GM19328 (cell line): ENCODE measurements around the gene CORIN.

Source experiments
- ATAC-seq: cut with Tn5 transposase; IDR thresholded peaks from one replicate; pipeline ENCODE4 v1.9.1; 2021; ENCODE audit warnings: mild to moderate bottlenecking, moderate library complexity; ENCODE audit not compliant: unreplicated experiment

CORIN gene

DNA sequence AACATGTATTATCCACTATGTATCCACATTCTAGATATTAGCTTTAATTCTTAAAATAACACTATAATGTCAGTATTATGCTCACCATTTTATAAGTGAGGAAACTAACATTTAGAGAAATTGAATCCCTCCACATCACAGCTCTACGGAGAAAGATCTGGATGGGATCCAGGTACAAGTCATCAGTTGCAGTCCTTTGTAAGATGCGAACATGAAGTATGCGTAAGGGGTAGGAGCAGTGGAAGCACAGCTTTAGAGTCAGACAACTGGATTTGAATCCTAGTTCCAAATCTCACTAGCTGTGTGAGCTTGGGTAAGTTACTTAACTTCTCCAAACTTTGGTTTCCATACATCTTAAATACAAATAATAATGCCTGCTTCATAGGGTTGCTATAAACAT lies 190.3 kb downstream of the CORIN start:
- no peak for ATAC-seq

DNA sequence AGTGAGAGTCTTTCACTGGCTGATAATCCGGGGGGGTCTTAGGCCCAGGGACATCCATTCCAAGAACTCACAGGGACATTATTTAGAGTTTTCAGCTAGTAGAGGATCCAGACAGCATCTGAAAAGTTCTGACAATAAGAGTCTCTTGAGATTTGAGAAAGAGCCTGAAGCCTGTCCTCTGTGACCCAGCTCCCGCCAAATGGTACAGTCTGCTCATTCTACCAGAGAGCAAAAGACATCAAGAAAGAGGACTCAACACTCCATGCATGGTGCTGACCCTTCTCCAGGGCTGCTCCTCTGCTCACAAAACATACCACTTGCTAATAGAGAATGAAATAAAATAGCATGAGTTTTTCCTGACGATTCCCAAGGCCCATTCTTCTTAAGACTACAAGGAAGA lies 190.8 kb downstream of the CORIN start:
- no peak for ATAC-seq

DNA sequence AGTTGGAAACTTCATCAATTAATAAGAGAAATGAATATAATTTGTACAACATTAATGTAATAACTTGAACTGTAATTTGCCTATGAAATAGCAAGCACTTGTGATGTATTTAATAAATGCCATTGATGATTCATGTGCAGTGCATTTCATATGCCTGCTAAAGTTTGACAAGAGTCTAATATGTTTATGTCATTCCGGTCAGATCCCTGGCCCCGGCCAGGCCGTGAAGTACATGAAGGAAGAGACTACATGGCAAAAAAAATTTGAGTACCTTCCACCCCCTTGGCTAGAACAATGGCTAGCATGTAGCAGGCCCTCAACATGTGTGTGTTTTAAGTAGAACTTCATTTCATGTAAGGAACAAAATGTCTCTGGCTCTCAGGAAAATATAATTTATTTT lies 191.5 kb downstream of the CORIN start:
- ATAC-seq, result no peak

DNA sequence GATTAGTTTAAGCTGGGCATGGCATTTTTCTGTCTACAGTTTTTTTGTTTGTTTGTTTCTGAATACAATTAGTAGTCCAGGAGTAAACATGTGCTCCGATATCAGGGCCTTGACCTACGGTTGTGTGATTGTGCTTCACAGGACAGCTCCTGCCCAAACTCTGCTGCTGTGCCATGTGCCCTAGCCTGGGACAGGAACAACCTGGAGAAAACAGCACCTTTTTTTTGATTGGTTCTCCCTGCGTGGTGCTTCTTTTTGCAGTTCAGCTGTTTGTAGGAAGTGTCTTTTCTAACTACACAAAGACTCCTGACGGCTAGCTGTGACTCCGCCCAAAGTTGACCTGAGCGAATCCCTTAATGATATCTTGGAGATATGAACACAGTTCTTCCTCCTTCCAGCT lies 194.0 kb downstream of the CORIN start:
- ATAC-seq, result no peak

DNA sequence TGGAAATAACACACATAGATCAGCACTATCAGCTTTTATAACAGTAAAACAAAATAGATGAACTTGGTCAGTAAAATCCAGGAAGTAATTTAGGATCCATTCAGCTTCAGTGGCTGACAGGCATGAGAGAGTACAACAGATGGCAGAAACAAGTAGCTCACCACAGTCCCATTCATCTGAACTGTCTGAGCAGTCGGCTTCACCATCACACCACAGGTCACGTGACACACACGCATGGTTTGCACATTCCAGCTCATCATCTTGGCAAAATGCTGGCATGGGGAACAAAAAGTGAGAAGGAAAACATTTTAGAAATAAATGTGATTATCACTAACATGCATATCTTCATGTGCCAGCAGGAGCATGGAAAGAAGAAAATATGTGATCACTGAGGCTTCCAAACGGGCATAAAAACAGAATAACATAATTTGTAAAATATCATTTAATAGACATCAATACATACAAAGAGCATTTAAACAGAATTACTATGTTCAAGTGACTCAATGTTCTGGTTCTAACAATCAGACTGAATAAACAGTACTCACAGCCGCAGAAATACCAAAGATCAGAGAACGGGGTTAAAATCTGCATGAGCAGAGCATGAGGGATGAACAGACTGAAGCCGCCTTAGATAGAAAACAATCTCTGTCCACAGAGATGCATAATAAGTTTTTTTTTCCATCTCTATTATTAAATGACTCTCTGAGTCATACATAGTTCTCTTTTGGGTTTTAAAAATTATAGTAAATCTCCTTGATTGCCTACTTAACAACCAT lies 194.7 kb downstream of the CORIN start:
- no peak for ATAC-seq

DNA sequence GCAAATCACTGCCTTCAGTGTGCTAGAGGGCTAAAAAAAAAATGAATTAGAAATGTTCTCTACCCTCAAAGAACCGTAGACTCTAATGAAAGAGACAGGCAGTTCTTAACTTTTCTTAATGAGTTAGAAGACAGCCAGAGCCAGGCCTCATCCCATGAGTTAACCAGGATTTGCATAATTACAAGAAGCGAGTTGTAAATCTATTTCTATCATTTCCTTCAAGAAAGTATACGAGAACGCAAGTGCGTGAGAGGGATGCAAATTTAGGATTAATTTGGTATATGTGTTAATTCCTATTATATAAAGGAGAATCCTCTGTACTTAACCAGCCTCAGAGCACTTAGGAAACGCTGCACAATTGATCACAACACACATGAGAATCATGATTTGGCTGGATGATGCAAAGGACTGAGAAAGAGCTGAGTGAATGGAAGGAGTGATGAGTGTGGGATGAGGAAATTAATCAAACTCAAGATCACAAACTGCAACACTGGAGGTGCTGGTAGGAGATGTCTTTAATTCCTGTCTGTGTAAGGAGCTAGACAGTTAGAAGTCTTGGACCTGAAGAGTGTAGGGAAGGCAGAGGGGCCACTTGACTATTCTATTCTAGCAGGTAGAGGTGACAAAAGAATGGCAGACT lies 195.6 kb downstream of the CORIN start:
- ATAC-seq, result no peak

DNA sequence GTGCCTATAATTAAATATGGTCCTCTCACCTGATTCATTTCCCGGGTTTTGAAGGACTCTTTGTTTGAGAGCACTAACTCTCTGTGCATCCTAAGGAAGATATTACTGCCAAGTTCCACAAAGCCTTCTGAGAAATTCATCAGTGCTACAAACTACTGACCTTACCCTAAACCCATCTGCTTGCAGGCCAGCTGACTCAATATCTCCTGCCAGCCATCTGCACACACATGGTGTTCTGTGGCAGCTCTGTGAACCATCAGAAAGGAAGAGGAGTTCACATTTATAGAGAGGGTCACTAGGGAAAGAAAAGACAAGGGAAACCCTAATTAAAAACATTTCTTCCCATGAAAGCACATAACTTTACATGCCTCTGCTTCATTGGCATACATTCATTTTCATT lies 196.1 kb downstream of the CORIN start:
- no peak for ATAC-seq

DNA sequence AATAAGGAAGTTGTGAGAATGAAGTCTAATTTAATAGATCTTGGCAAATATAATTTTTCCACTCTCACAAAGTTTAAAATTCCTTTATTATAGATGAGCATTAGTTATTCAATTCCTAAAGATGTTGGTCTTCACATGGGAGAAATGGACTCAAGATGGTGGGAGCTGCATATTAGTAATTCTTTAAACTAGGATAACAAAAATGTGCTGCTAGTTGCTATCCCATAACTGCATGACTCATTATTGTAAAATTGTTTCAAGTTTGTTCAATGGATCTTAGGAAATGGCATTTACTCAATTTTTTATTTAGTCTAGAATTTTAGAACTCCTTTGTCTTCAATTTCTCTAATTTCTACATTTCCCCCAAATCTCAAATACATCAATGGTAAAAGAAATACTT lies 197.0 kb downstream of the CORIN start:
- ATAC-seq, result no peak

DNA sequence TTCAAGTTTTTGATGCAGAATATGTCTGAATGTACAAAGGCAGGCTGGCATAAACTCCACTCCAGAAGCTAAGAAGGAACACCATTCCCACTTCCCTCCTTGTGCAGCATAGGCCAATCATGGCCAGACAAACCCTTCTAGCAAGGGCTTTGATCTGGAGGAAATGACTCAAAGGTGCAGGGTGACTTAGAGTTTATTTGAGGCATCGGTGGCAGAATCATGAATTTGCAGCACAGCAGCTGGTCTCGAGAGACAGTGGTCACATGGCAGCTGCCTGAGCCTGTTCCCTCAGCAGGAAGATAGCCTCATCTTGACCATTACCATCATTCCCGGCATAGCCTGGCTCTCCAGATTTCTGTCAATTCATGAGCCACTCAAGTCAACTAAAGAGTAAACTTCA lies 198.3 kb downstream of the CORIN start:
- no peak for ATAC-seq

DNA sequence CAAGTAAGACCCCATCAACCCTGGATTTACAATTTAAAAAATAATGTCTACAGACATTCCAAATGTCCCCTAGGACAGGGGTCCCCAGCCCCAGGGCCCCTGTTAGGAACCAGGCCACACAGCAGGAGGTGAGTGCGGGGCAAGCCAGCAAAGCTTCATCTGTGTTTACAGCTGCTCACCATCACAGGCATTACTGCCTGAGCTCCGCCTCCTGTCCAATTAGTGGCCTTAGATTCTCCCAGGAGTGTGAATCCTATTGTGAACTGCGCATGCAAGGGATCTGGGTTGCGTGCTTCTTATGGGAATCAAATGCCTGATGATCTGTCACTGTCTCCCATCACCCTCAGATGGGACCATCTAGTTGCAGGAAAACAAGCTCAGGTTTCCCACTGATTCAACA lies 206.7 kb downstream of the CORIN start:
- ATAC-seq, result no peak

DNA sequence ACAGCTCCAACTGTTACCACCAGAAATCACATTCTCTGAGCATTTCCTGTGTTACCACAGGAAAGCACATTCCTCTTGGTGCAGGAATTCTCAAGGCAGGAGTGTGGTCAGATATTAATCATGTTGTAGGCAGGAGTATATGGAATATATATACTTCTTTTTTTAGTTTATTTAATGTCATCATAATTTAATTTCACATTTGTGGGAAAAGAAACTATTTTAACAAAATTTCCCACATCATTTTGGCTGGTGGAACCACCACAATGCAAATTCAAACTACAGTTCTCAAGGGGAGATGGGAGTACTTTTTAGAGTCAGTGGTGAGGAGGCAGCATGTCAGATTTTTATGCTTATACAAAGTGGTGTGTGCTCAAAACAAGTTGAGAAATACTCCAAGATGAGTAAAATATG lies 213.8 kb downstream of the CORIN start:
- ATAC-seq, result no peak

DNA sequence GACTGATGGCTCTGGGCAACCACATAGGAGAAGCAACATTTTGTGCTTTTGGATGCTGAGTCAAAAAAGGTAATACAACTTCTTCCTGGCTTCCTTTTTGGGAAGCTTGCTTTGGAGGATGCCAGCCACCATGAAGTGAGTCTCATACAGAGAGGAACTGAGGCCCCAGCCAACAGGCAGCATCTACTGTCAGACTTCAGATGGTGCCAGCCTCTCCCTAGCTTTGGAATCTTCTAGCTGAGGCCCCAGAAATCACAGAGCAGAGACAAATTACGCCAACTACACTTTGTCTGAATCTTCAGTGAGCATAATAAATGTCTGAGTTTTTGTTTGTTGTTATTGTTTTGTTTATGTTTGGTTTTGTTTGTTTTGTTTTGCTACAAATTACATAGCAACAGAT lies 216.7 kb downstream of the CORIN start:
- no peak for ATAC-seq

DNA sequence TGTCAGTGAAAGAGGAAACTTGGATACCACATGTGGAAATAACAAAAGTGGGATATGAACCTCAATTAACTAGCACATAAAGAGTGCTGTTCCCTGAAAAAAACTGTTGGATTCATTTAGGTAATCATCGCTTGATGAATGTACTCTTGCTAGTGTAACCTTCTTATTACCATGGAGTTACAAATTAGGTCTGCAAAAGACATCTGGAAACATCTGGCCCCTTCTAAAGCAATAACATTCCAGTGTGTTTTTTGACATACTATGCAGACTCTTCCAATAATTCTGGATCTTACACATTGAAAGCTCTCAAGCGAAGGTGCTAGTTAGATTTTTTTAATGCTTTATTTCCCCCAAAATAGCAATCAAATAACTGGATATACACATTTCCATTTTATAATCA lies 218.2 kb downstream of the CORIN start:
- no peak for ATAC-seq

DNA sequence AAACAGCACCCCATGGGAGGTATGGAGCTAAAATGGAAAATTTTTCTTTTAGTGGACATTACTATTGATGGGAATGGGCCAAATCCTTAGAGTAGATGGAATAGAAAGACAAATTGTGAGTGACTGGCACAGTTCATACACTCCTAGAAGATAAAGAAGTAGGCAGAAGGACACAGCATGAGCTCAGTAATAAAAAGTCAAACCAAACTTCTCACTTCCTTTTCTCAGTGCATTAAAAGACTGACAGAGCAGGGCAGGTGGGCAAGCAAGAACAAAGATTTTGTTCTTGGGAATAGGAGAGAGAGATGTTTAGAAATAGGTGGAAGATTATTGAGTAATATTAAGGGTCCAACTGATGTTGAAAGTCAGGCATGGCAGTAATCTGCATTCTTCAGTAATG lies 220.3 kb downstream of the CORIN start:
- peak; percentile 68 for ATAC-seq

DNA sequence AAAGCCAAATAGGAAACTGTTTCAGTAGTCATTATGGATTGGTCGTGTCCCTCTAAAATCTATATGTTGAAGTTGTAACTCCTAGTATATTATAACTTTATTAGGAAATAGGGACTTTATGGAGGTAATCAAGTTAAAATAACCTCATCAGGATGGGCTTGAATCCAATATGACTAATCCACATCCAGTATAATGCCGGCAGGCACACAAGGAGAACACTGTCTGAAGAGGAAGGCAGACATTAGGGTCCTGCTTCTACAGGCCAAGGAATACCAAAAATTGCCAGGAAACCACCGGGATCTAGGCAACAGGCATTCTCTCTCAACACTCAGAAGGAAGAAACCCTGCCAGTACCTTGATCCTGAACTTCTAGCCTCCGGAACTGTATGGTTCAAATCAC lies 222.5 kb downstream of the CORIN start:
- no peak for ATAC-seq

DNA sequence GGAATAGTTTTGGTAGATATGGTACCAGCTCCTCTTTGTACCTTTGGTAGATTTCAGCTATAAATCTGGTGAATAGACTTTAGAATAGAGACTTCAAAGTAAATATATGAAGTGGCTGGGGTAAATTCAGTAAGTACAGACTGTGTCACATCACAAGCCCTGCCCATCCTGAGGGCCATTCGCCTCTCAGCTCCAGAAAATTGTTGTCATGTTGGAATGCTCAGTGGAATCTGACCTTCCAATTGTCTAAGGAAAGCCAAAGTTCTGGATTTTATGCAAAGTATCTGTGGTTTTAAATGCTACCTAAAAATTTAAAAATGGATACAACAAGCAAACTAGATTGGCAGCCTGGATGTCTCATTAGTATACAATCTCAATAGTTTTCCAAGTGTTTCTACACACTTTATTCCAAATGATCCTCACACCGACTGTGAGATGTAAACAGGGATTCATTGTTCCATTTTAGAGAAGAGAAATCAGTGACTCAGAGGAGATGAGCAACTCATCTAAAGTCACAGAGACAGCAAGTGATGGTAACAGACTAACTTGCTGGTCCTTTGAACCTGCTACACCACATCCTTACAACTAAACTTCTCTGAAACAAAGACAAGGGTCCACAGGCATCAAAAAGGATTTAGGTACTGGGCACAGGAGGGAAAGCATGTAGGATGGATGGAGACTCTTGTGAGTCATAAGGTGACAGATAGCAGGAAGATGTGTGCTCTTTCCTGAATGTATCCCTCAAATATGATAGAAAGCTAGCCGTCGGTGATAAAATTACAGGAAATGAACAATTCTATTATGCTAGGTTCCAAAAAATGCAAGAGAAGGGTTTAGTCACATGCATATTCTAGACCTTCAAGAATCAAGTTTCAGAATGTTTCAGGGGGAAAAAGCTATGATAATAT lies 225.5 kb downstream of the CORIN start:
- ATAC-seq, result no peak

DNA sequence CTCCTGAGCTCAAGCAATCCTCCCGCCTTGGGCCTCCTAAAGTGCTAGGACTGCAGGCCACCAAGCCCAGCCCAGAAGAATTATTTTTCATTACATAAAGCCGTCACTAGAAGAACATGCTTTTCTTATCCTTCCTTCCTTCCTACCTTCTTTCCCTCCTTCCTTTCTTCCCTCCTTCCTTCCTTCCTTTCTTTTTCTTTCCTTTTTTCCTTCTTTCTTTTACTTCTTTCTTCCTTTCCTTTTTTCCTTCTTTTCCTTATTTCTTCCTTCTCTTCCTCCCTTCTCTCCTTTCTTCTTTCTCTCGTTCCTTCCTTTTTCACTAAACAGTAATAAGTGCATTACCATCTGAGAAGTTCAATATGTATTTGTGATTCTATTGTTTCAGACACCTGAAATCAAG lies 231.4 kb downstream of the CORIN start:
- ATAC-seq, result no peak

DNA sequence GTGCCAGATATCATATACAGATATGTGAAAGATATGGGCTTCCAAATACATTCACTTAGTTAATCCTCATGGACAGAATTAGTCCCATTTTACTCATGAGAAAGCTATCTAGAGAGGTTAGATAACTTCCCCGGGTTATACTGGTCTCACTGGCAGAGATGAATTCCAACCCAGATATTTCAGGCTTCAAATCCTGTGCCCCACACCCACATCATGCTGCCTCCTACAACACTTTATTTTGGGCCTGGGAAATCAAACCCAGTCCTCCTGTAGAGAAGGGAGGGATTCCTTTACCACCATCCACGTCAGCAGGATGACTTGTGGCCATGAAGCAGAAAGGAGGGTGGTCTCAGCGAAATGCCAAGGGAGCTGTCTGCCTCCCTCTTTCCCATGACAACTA lies 239.0 kb downstream of the CORIN start:
- no peak for ATAC-seq

DNA sequence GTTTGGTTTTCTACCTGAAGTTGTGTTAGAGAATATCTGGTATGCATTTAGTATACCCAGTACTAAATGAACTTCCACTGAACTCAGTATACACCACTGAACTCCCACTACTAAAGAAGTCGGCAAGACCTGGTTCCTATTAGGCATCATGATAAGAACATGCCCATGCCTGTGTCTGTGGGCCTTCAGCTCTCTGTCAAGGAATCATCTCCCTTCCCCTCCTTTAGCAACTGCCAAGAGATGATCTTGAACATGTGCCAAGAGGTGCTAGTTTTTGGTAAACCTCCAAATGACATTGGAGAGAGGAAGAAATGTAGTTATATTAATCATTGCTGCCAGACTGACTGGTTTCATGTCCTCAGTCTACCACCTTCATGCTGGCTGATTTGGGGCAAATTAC lies 239.5 kb downstream of the CORIN start:
- no peak for ATAC-seq

DNA sequence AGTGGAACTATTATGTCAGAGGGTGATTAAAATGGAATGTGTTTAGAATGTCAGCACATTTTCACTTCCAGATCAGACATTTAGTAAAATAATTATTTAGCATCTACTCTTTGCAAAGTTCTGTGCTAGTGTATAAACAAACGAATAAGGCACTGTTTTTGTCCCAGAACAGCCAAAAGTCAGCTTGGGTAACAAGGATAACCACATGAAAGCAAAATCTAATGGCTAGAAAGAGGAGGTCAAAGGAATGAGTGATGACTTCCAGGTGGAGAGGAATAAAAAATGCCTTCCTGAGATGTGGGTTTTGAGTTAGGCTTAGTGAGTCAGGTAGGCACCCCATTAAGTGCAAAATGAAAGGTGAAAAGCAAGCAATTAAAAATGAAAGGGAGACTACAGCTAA lies 240.2 kb downstream of the CORIN start:
- ATAC-seq, result no peak

DNA sequence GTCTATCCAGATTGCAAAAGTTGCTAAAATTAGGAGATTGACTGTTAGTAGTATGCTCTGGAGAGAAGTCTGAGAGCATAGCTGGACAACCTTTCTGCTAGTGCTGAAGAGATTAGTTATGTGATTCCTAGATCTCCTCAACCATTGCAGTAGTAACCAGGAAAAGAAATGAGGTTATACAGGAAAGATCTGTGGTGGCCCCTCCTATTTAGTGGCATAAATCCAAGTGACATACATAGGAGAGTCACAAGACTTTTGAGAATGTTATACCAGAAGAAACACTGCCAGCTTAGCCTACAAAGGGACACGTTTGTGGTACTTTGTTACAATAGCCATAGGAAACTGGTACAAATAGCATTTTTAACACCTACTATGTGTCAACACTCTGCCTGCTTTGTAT lies 247.5 kb downstream of the CORIN start:
- no peak for ATAC-seq

DNA sequence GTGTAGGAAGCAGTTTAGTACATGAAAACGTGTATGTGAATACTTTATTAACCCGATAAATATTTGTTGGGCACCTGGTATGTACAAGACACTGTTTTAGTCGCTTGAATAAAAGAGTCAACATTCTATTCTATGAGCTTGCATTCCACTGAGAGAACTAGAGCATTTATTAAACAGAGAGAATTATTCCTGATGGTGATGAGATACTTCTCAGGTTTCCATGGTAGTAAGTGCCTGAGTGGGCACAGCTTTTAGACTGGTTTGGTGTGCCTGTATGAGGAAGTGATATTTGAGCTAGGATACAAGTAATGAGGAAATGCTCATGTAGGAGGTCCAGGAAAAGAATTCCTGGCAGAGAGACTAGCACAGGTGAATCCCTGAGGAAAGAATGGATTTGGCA lies 258.6 kb downstream of the CORIN start:
- no peak for ATAC-seq
